Liver (tissue), 9 donors: Measurements from ENCODE around the gene VAV3. TPM values are rescaled to one million over a fixed set of nuclear protein-coding genes. Genes with fewer than 3 reads are reported as not detected.

ENCODE experiments used
- DNase-seq: peaks from one replicate; pipeline ENCODE4 v3.0.0-alpha.2; 2017; ENCODE audit warnings: low spot score
- H3K27ac ChIP-seq, 2 donors: one replicate each; pipeline ENCODE4 v1.7.0; 2013; ENCODE audit warnings: inconsistent platforms in 2 of 2, low read length in 2 of 2, control low read depth in 1 of 2, low read depth in 1 of 2, mild to moderate bottlenecking in 1 of 2
- H3K27me3 ChIP-seq, 4 donors: one replicate each; pipeline versions ENCODE4 v1.6.1 to v1.7.0; 2013; ENCODE audit warnings: low read length in 3 of 4, inconsistent platforms in 1 of 4, mild to moderate bottlenecking in 1 of 4, moderate library complexity in 1 of 4; ENCODE audit not compliant: control insufficient read depth in 4 of 4, insufficient read depth in 4 of 4
- H3K36me3 ChIP-seq, 4 donors: one replicate each; pipeline versions ENCODE4 v1.6.1 to v1.7.0; 2013; ENCODE audit warnings: low read length in 3 of 4, mild to moderate bottlenecking in 3 of 4, low read depth in 1 of 4, moderate library complexity in 1 of 4; ENCODE audit not compliant: control insufficient read depth in 4 of 4, insufficient read depth in 3 of 4
- H3K4me1 ChIP-seq, 4 donors: one replicate each; pipeline versions ENCODE4 v1.6.1 to v1.7.0; 2013; ENCODE audit warnings: low read length in 3 of 4, mild to moderate bottlenecking in 3 of 4, moderate library complexity in 1 of 4; ENCODE audit not compliant: control insufficient read depth in 4 of 4, insufficient read depth in 4 of 4
- H3K4me3 ChIP-seq, 3 donors: one replicate each; pipeline versions ENCODE4 v1.6.1 to v1.7.0; 2013; ENCODE audit warnings: low read length in 3 of 3, control low read depth in 1 of 3, low read depth in 1 of 3, mild to moderate bottlenecking in 1 of 3
- H3K9ac ChIP-seq, 2 donors: one replicate each; pipeline ENCODE4 v1.7.0; 2013; ENCODE audit warnings: low read length in 2 of 2, mild to moderate bottlenecking in 2 of 2, moderate library complexity in 2 of 2, control low read depth in 1 of 2, low read depth in 1 of 2
- H3K9me3 ChIP-seq, 4 donors: one replicate each; pipeline versions ENCODE4 v1.6.1 to v1.7.0; 2013; ENCODE audit warnings: low read length in 3 of 4; ENCODE audit not compliant: control insufficient read depth in 4 of 4
- EGR1 ChIP-seq, 2 donors: IDR thresholded peaks; 2 replicates each; pipeline ENCODE4 v1.6.1; 2016 to 2018; ENCODE audit warnings: antibody characterized with exemption in 2 of 2, low read depth in 2 of 2
- FOXA1 ChIP-seq: IDR thresholded peaks from 2 replicates; pipeline ENCODE4 v1.6.1; 2016; ENCODE audit warnings: antibody characterized with exemption
- FOXA2 ChIP-seq: IDR thresholded peaks from 2 replicates; pipeline ENCODE4 v1.6.1; 2016; ENCODE audit warnings: antibody characterized with exemption
- GABPA ChIP-seq, 2 donors: IDR thresholded peaks in 1 of 2; conservative IDR thresholded peaks in 1 of 2; 2 replicates each; pipeline ENCODE4 v1.6.1; 2016; ENCODE audit warnings: antibody characterized with exemption in 2 of 2, mild to moderate bottlenecking in 1 of 2, moderate library complexity in 1 of 2
- HNF4A ChIP-seq, 2 donors: conservative IDR thresholded peaks; 2 replicates each; pipeline ENCODE4 v1.6.1; 2016; ENCODE audit warnings: antibody characterized with exemption in 2 of 2, mild to moderate bottlenecking in 2 of 2
- HNF4G ChIP-seq: IDR thresholded peaks from 2 replicates; pipeline ENCODE4 v1.6.1; 2016; ENCODE audit warnings: antibody characterized with exemption
- RAD21 ChIP-seq, 2 donors: IDR thresholded peaks; 2 replicates each; pipeline ENCODE4 v1.6.1; 2016; ENCODE audit warnings: antibody characterized with exemption in 2 of 2, mild to moderate bottlenecking in 2 of 2
- RXRA ChIP-seq, 2 donors: IDR thresholded peaks; 2 replicates each; pipeline ENCODE4 v1.6.1; 2017 to 2018; ENCODE audit warnings: antibody characterized with exemption in 2 of 2, mild to moderate bottlenecking in 1 of 2
- SP1 ChIP-seq: IDR thresholded peaks from 2 replicates; pipeline ENCODE4 v1.6.1; 2018; ENCODE audit warnings: antibody characterized with exemption, mild to moderate bottlenecking
- TAF1 ChIP-seq: conservative IDR thresholded peaks from 2 replicates; pipeline ENCODE4 v1.6.1; 2016; ENCODE audit warnings: antibody characterized with exemption, mild to moderate bottlenecking
- YY1 ChIP-seq: IDR thresholded peaks from 2 replicates; pipeline ENCODE4 v1.6.1; 2016; ENCODE audit warnings: antibody characterized with exemption, mild to moderate bottlenecking
- WGBS: extraction: QIAGEN DNeasy Blood & Tissue Kit; methylation state at CpG from one replicate; pipeline ENCODE4 v1.1.7; 2013; 5-methylcytosine and 5-hydroxymethylcytosine counted together
- polyA plus RNA-seq, 2 donors: library from polyadenylated mRNA; stranded (reverse) in 1 of 2; unstranded in 1 of 2; fragments of 200-250 nt in 1 of 2; fragments of >200 nt in 1 of 2; fragmentation: Nextera tagmentation in 1 of 2; extraction: Ambion mirVana in 1 of 2; gene quantifications; one replicate each; pipeline versions ENCODE4 v1.2.1 to v1.2.3, GENCODE V29; 2013 to 2015
- total RNA-seq, 2 donors: library from RNA; depleted of rRNA; stranded (reverse); fragments of >200 nt; gene quantifications; one replicate each; pipeline ENCODE4 v1.2.3, GENCODE V29; 2014
- TF ChIP-seq, protein P1 (sequence below): IDR thresholded peaks from 2 replicates; pipeline ENCODE4 v1.6.1; 2016; ENCODE audit warnings: antibody characterized with exemption
- TF ChIP-seq, protein P2 (sequence below): fragments of 150-350 bp; IDR thresholded peaks from 2 replicates; pipeline ENCODE4 v1.5.1; 2017; ENCODE audit warnings: improper control_type of control experiment, low read depth, low read length; ENCODE audit not compliant: missing input control
- TF ChIP-seq, protein P3 (sequence below): IDR thresholded peaks from 2 replicates; pipeline ENCODE4 v1.6.1; 2016; ENCODE audit warnings: antibody characterized with exemption
- donor health status: healthy.
- donor health status: healthy.
- donor health status: healthy.
- donor health status: healthy.
- donor health status: healthy.

The VAV3 gene
- total and polyA plus RNA-seq, 4 donors = 0.46 to 4.8 (median 2.7) TPM

DNA sequence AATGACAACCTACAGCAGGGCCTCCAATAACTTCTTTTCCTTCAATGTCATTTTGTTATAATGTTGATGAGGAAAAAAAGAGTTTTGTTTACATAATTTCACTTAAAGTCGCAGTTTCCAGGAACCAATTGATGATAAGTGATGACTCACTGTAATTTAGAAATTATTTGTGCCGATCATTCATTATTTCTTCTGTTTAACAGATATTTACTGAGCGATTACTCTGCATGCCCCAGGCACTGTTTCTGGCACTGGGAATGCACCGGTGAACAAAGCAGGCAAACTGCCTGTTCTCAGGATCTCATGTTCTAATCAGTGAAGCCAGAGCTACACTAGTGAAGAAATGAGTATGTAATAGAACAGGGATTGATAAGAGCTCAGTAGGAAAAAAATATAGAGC, 420.7 kb downstream of the VAV3 start:
- H3K9me3 ChIP-seq = no peaks in the 10 kb centered on the region

DNA sequence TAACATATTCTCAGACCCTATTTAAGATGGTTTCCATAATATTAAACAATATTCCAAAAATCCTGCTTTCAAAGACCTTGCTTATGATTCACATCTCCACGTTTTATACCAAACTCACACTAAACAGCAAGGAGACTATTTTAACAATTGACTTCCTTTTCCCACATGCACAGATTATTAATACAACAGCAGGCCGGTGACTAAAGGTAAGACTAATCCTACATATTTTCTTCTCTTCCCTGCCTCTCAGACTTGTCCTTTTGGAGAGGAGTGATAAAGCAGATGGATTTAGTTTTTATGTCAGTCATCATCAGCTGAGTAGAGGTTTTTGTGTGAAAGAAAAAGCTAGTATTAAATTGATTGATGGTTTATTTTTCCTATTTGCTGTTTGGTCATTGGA, 423.6 kb downstream of the VAV3 start:
- H3K4me3 ChIP-seq = no peak overlapping the region
- TF ChIP-seq FOXA2 (no peak), RAD21 (IDR thresholded peaks at IDR 0.05) (no peak), YY1 (no peak), FOXA1 (no peak), EGR1 (IDR thresholded peaks at IDR 0.05; ENCODE audit: low read depth in 2 of 2) (no peak)
- DNase-seq = no peak
- no peak overlapping the region for H3K27ac ChIP-seq
- H3K4me1 ChIP-seq = no peaks in the 10 kb centered on the region
- no peak overlapping the region for H3K9ac ChIP-seq
- peaks cover 0 to 2% (median 0%) of the 10 kb centered on the region in 4 donors for H3K27me3 ChIP-seq
- WGBS = 90% methylated on average over 2 of the region's 2 CpGs
- no peaks in the 10 kb centered on the region for H3K36me3 ChIP-seq
- H3K9me3 ChIP-seq = no peaks in the 10 kb centered on the region

More for the DNA sequence above, 420.7 kb downstream of the VAV3 start:
- H3K4me3 ChIP-seq = no peak overlapping the region
- no peaks in the 10 kb centered on the region for H3K4me1 ChIP-seq
- H3K27ac ChIP-seq = no peak overlapping the region
- WGBS = 83% methylated on average over 4 of the region's 4 CpGs
- H3K27me3 ChIP-seq = peaks cover 0 to 2% (median 0%) of the 10 kb centered on the region in 4 donors
- no peak for TF ChIP-seq RAD21 (IDR thresholded peaks at IDR 0.05)
- TF ChIP-seq FOXA1 = no peak
- TF ChIP-seq HNF4G = no peak
- DNase-seq = no peak
- no peak overlapping the region for H3K9ac ChIP-seq
- no peaks in the 10 kb centered on the region for H3K36me3 ChIP-seq

DNA sequence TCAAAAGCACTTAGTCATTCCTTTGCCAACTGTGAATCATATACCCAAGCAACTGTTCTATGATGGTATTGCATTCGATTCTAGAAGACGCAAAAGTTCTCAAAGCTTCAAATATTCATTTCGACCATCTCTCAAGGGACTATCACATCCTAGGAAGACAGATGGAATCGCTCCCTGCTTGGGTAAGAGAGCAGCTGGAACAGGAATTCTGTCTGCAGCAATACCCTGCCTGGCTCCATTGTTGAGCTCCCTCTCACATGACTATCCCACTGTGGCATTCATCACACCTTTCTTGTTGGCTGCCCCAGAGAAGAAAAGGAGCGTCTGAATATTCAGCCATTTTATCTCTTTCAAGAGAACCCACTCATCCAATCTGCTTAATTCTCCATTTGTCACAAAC, 426.5 kb downstream of the VAV3 start:
- Histone ChIP-seq H3K4me1 (no peaks in the 10 kb centered on the region), H3K9ac (no peak overlapping the region), H3K36me3 (no peaks in the 10 kb centered on the region), H3K9me3 (no peaks in the 10 kb centered on the region), H3K4me3 (no peak overlapping the region), H3K27me3 (peaks cover 0 to 2% (median 0%) of the 10 kb centered on the region in 4 donors), H3K27ac (no peak overlapping the region)
- TF ChIP-seq RAD21 (IDR thresholded peaks at IDR 0.05) (no peak), FOXA1 (no peak), HNF4G (no peak), HNF4A (conservative IDR thresholded peaks at IDR 0.05) (no peak), GABPA (IDR thresholded peaks at IDR 0.05 in 1 of 2, conservative IDR thresholded peaks at IDR 0.05 in 1 of 2) (no peak), RXRA (IDR thresholded peaks at IDR 0.05) (no peak), YY1 (no peak), TAF1 (no peak), EGR1 (IDR thresholded peaks at IDR 0.05; ENCODE audit: low read depth in 2 of 2) (no peak)
- TF ChIP-seq, protein P1, sequence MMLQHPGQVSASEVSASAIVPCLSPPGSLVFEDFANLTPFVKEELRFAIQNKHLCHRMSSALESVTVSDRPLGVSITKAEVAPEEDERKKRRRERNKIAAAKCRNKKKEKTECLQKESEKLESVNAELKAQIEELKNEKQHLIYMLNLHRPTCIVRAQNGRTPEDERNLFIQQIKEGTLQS = no peak
- TF ChIP-seq, protein P2, sequence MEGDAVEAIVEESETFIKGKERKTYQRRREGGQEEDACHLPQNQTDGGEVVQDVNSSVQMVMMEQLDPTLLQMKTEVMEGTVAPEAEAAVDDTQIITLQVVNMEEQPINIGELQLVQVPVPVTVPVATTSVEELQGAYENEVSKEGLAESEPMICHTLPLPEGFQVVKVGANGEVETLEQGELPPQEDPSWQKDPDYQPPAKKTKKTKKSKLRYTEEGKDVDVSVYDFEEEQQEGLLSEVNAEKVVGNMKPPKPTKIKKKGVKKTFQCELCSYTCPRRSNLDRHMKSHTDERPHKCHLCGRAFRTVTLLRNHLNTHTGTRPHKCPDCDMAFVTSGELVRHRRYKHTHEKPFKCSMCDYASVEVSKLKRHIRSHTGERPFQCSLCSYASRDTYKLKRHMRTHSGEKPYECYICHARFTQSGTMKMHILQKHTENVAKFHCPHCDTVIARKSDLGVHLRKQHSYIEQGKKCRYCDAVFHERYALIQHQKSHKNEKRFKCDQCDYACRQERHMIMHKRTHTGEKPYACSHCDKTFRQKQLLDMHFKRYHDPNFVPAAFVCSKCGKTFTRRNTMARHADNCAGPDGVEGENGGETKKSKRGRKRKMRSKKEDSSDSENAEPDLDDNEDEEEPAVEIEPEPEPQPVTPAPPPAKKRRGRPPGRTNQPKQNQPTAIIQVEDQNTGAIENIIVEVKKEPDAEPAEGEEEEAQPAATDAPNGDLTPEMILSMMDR = no peak
- no peak for DNase-seq
- WGBS = 87% methylated on average over 5 of the region's 5 CpGs

DNA sequence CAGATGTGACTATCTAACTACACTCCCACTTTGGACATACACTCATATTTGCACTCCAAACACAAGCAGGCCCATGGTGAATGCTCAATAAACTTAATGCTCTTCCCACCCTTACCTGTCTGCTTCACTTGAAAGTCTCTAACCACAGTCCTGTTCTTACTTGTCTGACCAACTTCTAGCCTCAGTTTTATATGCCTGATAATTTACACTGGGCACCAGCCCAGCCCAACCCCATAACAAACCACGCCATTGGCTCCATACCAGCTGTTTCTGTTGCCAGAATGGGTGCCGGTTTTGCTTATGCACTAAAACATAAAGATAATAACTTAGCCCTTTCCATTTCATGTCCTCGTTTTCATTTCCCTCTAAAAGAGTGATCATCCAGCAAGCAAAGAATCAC, 428.7 kb downstream of the VAV3 start:
- TF ChIP-seq GABPA (IDR thresholded peaks at IDR 0.05 in 1 of 2, conservative IDR thresholded peaks at IDR 0.05 in 1 of 2) (no peak), HNF4G (no peak), SP1 (no peak)
- TF ChIP-seq, protein P3, sequence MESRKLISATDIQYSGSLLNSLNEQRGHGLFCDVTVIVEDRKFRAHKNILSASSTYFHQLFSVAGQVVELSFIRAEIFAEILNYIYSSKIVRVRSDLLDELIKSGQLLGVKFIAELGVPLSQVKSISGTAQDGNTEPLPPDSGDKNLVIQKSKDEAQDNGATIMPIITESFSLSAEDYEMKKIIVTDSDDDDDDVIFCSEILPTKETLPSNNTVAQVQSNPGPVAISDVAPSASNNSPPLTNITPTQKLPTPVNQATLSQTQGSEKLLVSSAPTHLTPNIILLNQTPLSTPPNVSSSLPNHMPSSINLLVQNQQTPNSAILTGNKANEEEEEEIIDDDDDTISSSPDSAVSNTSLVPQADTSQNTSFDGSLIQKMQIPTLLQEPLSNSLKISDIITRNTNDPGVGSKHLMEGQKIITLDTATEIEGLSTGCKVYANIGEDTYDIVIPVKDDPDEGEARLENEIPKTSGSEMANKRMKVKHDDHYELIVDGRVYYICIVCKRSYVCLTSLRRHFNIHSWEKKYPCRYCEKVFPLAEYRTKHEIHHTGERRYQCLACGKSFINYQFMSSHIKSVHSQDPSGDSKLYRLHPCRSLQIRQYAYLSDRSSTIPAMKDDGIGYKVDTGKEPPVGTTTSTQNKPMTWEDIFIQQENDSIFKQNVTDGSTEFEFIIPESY = no peak
- no peak overlapping the region for H3K9ac ChIP-seq
- H3K27me3 ChIP-seq = peaks cover 0 to 2% (median 0%) of the 10 kb centered on the region in 4 donors
- DNase-seq = no peak
- no peaks in the 10 kb centered on the region for H3K9me3 ChIP-seq
- H3K4me3 ChIP-seq = no peak overlapping the region
- 73% methylated on average over 3 of the region's 3 CpGs for WGBS
- H3K27ac ChIP-seq = no peak overlapping the region
- no peaks in the 10 kb centered on the region for H3K36me3 ChIP-seq
- no peaks in the 10 kb centered on the region for H3K4me1 ChIP-seq
